Effector memory CD8-positive, alpha-beta T cell (primary cell): ENCODE results near the gene MPL.

ENCODE experiments used
- ATAC-seq: fragments of 150-1000 bp; cut with Tn5 transposase; replicated peaks from 2 replicates; pipeline ENCODE4 v1.10.0; 2021; ENCODE audit warnings: mild to moderate bottlenecking, moderate library complexity
- DNase-seq, 3 experiments: peaks; one replicate each; pipeline ENCODE4 v3.0.0; 2021
- H3K27ac Mint-ChIP-seq, 2 donors: one replicate each; pipeline ENCODE4 v1.8.0; 2022; ENCODE audit warnings: mild to moderate bottlenecking in 2 of 2, mixed read lengths in 2 of 2, moderate library complexity in 2 of 2
- H3K27me3 Mint-ChIP-seq, 2 donors: one replicate each; pipeline ENCODE4 v1.8.0; 2022; ENCODE audit warnings: mixed read lengths in 2 of 2
- H3K36me3 Mint-ChIP-seq: one replicate; pipeline ENCODE4 v1.8.0; 2022; ENCODE audit warnings: mild to moderate bottlenecking, moderate library complexity, mixed read lengths; ENCODE audit not compliant: insufficient read depth
- H3K4me1 Mint-ChIP-seq, 2 donors: one replicate each; pipeline ENCODE4 v1.8.0; 2022; ENCODE audit warnings: low read depth in 2 of 2, mixed read lengths in 2 of 2
- H3K4me3 Mint-ChIP-seq, 2 donors: one replicate each; pipeline ENCODE4 v1.8.0; 2022; ENCODE audit warnings: mild to moderate bottlenecking in 2 of 2, mixed read lengths in 2 of 2, moderate library complexity in 2 of 2
- H3K9me3 Mint-ChIP-seq, 2 donors: one replicate each; pipeline ENCODE4 v1.8.0; 2022; ENCODE audit warnings: mixed read lengths in 2 of 2

The MPL gene

GRCh38 chr1:43321331-43321891 is 16.2 kb upstream of the MPL start:
- Mint-ChIP-seq H3K27me3 (peaks cover 0 to 11% of the 10 kb centered on the region in 2 donors), H3K27ac (no peak overlapping the region), H3K9me3 (peaks cover 0 to 5% of the 10 kb centered on the region in 2 donors), H3K36me3 (no peaks in the 10 kb centered on the region), H3K4me3 (no peak overlapping the region), H3K4me1 (peaks cover 0 to 2% of the 10 kb centered on the region in 2 donors)
- DNase-seq (no peak), ATAC-seq (no peak)

GRCh38 chr1:43322506-43322905 is 15.1 kb upstream of the MPL start:
- no peak overlapping the region for H3K27ac Mint-ChIP-seq
- no peaks in the 10 kb centered on the region for H3K36me3 Mint-ChIP-seq
- H3K27me3 Mint-ChIP-seq = peaks cover 0 to 7% of the 10 kb centered on the region in 2 donors
- no peak for ATAC-seq
- peaks cover 0 to 2% of the 10 kb centered on the region in 2 donors for H3K4me1 Mint-ChIP-seq
- no peak for DNase-seq
- H3K4me3 Mint-ChIP-seq = no peak overlapping the region
- peaks cover 0 to 5% of the 10 kb centered on the region in 2 donors for H3K9me3 Mint-ChIP-seq

GRCh38 chr1:43324810-43325209 is 12.8 kb upstream of the MPL start:
- peaks cover 0 to 2% of the 10 kb centered on the region in 2 donors for H3K4me1 Mint-ChIP-seq
- DNase-seq (no peak), ATAC-seq (no peak)
- H3K4me3 Mint-ChIP-seq = no peak overlapping the region
- H3K27me3 Mint-ChIP-seq = no peaks in the 10 kb centered on the region
- H3K27ac Mint-ChIP-seq = no peak overlapping the region
- H3K9me3 Mint-ChIP-seq = peaks cover 0 to 7% of the 10 kb centered on the region in 2 donors
- no peaks in the 10 kb centered on the region for H3K36me3 Mint-ChIP-seq

- Mint-ChIP-seq H3K36me3 (no peaks in the 10 kb centered on the region), H3K27ac (no peak overlapping the region), H3K4me1 (peaks cover 0 to 2% of the 10 kb centered on the region in 2 donors)
Observed at GRCh38 chr1:43325381-43325780, 12.2 kb upstream of the MPL start.

GRCh38 chr1:43327549-43328292 is 9.9 kb upstream of the MPL start:
- H3K4me1 Mint-ChIP-seq = peaks cover 0 to 2% of the 10 kb centered on the region in 2 donors
- ATAC-seq = no peak
- H3K36me3 Mint-ChIP-seq = no peaks in the 10 kb centered on the region
- no peak overlapping the region for H3K4me3 Mint-ChIP-seq
- H3K27me3 Mint-ChIP-seq = no peaks in the 10 kb centered on the region
- no peak for DNase-seq
- no peak overlapping the region for H3K27ac Mint-ChIP-seq
- peaks cover 0 to 7% of the 10 kb centered on the region in 2 donors for H3K9me3 Mint-ChIP-seq

More at GRCh38 chr1:43325381-43325780, 12.2 kb upstream of the MPL start:
- no peaks in the 10 kb centered on the region for H3K27me3 Mint-ChIP-seq
- no peak overlapping the region for H3K4me3 Mint-ChIP-seq
- no peak for DNase-seq
- peaks cover 0 to 7% of the 10 kb centered on the region in 2 donors for H3K9me3 Mint-ChIP-seq
- ATAC-seq = no peak

GRCh38 chr1:43329995-43330751 is 7.4 kb upstream of the MPL start:
- H3K36me3 Mint-ChIP-seq = no peaks in the 10 kb centered on the region
- DNase-seq (no peak), ATAC-seq (no peak)
- no peak overlapping the region for H3K4me3 Mint-ChIP-seq
- H3K27ac Mint-ChIP-seq = no peak overlapping the region
- peaks cover 0 to 3% of the 10 kb centered on the region in 2 donors for H3K9me3 Mint-ChIP-seq
- H3K4me1 Mint-ChIP-seq = no peaks in the 10 kb centered on the region
- H3K27me3 Mint-ChIP-seq = no peaks in the 10 kb centered on the region

GRCh38 chr1:43331688-43332087 is 5.9 kb upstream of the MPL start:
- Mint-ChIP-seq H3K27ac (no peak overlapping the region), H3K36me3 (no peaks in the 10 kb centered on the region), H3K4me3 (no peak overlapping the region), H3K27me3 (no peaks in the 10 kb centered on the region), H3K4me1 (no peaks in the 10 kb centered on the region), H3K9me3 (peaks cover 0 to 3% of the 10 kb centered on the region in 2 donors)
- ATAC-seq (no peak), DNase-seq (no peak)

- Mint-ChIP-seq H3K27ac (no peak overlapping the region), H3K9me3 (no peaks in the 10 kb centered on the region), H3K4me1 (no peaks in the 10 kb centered on the region), H3K4me3 (no peak overlapping the region), H3K36me3 (no peaks in the 10 kb centered on the region), H3K27me3 (no peaks in the 10 kb centered on the region)
- DNase-seq = no peak
- no peak for ATAC-seq
Observed at GRCh38 chr1:43334453-43335205, 3.0 kb upstream of the MPL start.

GRCh38 chr1:43338001-43338400 is 383 bp downstream of the MPL start:
- Mint-ChIP-seq H3K36me3 (no peaks in the 10 kb centered on the region), H3K4me1 (no peaks in the 10 kb centered on the region), H3K4me3 (no peak overlapping the region), H3K27ac (no peak overlapping the region), H3K27me3 (no peaks in the 10 kb centered on the region), H3K9me3 (no peaks in the 10 kb centered on the region)
- ATAC-seq (no peak), DNase-seq (no peak)

- no peak overlapping the region for H3K27ac Mint-ChIP-seq
- H3K4me1 Mint-ChIP-seq = no peaks in the 10 kb centered on the region
- H3K9me3 Mint-ChIP-seq = no peaks in the 10 kb centered on the region
- no peaks in the 10 kb centered on the region for H3K27me3 Mint-ChIP-seq
- DNase-seq (no peak), ATAC-seq (no peak)
- H3K4me3 Mint-ChIP-seq = no peak overlapping the region
- H3K36me3 Mint-ChIP-seq = no peaks in the 10 kb centered on the region
Observed at GRCh38 chr1:43339584-43340232, 2.1 kb downstream of the MPL start.

- H3K36me3 Mint-ChIP-seq = no peaks in the 10 kb centered on the region
- H3K9me3 Mint-ChIP-seq = no peaks in the 10 kb centered on the region
- H3K4me3 Mint-ChIP-seq = no peak overlapping the region
- DNase-seq (no peak), ATAC-seq (no peak)
- H3K27ac Mint-ChIP-seq = no peak overlapping the region
- H3K4me1 Mint-ChIP-seq = no peaks in the 10 kb centered on the region
- no peaks in the 10 kb centered on the region for H3K27me3 Mint-ChIP-seq
Observed at GRCh38 chr1:43340559-43340958, 2.9 kb downstream of the MPL start.

GRCh38 chr1:43344267-43344850 is 6.7 kb downstream of the MPL start:
- ATAC-seq (no peak), DNase-seq (no peak)
- H3K4me1 Mint-ChIP-seq = peaks cover 2 to 4% of the 10 kb centered on the region in 2 donors
- H3K27ac Mint-ChIP-seq = no peak overlapping the region
- no peak overlapping the region for H3K4me3 Mint-ChIP-seq
- no peaks in the 10 kb centered on the region for H3K27me3 Mint-ChIP-seq
- peaks cover 5% of the 10 kb centered on the region for H3K36me3 Mint-ChIP-seq
- no peaks in the 10 kb centered on the region for H3K9me3 Mint-ChIP-seq

- no peaks in the 10 kb centered on the region for H3K27me3 Mint-ChIP-seq
- peaks cover 6% of the 10 kb centered on the region for H3K36me3 Mint-ChIP-seq
- H3K27ac Mint-ChIP-seq = no peak overlapping the region
- H3K4me3 Mint-ChIP-seq = no peak overlapping the region
- DNase-seq (no peak), ATAC-seq (no peak)
- H3K4me1 Mint-ChIP-seq = peaks cover 7 to 10% of the 10 kb centered on the region in 2 donors
- H3K9me3 Mint-ChIP-seq = no peaks in the 10 kb centered on the region
Observed at GRCh38 chr1:43345120-43345519, 7.5 kb downstream of the MPL start.
